ENCODE data around the gene KCNK7.
"Not testable (repeated sequence)": the region's sequence is repeated elsewhere in the genome, so short reads cannot be mapped to it uniquely, and the experiment has no call there.

Gene KCNK7

DNA sequence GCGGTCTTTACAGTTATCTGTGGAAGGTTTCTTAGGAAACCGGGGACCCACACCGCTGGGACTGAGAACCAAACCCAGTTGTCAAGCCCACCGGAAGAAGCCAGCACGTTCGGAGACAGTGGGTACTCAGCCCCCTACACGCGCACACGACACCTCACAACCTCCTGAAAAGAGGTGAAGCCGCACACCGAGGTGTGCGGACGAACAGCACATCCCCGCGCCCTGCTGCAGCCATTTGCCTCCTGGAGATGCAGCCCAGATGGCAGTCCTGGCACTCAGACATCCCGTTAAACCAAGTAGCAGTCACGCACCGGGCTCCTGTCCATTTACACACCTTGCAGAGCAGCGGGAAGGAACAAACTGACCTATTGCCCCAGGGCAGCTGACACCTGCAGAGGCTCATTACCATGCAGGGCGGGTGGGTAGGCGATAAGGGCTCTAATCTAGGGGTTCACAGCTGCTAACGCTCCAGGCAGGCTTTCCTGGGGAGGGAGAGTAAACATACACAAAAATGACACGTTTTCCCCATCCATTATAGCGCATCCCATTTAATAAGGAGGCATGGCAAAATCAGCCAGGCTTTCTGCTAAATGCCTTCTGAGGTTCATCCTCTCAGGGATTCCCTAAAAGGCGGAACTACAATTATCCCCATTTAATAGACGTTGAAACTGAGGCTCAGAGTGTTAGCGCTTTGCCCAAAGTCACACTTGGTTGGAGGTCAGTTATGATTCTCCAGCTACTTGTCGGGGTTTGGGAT lies 20.6 kb downstream of the KCNK7 start:
- in situ Hi-C loops (cut with MboI; ENCODE audit: low sequenced_read_pairs) = no loop called here

DNA sequence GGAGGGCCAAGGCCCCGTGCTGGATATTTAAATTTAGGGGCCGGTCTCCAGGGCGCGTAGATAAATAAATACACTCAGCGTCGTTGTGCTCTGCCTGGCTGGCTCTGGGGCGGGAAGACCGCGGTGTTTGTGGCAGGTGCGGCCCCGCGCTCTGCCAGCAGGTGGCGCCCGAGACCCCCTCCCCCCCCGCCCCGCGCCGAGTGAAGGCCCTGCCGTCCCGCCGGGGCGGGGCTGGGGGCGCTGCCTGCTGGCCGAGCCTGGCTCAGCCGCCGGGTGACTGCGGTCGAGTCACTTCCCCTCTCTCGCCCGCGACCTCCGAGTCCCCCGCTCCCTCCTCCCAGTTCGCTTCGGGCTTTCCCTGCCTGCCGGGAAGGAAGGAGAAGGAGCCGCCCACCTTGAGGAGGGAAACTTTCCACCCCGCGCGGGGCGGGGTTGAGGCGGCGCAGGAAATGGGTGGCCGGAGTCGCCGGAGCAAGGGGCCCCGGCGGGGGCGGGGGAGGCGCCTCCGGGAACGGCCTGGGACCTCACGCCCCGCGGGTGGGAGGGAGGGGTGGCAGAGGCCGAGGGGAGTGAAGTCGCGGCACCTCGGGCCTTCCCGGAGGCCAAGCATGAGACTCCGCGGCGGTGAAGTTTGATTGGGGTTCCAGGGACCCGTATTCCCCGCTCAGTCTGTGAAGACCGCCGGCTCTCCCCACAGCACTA lies 21.3 kb downstream of the KCNK7 start:
- in situ Hi-C loops (cut with MboI; ENCODE audit: low sequenced_read_pairs) = no loop called here

DNA sequence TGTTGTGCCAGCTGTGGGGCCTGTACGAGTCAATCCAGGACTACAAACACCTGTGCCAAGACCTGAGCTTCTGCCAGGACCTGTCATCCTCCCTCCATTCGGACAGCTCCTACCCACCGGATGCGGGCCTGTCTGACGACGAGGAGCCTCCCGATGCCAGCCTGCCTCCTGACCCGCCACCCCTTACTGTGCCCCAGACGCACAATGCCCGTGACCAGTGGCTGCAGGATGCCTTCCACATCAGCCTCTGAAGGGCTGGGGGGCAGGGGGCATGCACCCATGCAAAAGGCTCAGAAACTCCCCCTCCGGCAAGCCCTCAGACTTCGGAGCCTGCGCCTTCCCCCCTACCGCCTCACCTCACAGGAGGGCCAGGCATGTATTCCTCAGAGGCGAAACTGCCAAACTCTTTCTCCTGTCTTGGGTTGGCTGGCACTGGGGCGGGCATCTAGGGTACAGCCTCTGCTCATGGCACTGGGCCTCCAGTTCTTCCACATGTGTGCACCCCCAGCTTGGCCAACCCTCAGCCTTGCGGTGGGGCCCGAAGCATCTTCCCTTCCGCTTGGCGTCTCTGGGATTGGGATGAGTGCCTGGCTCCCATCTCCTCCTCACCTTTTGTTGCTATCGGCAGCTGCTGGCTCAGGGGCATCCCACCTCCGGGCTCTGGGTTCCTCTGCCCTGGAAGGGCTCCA lies 22.1 kb downstream of the KCNK7 start:
- in situ Hi-C loops (cut with MboI; ENCODE audit: low sequenced_read_pairs) = no loop called here

DNA sequence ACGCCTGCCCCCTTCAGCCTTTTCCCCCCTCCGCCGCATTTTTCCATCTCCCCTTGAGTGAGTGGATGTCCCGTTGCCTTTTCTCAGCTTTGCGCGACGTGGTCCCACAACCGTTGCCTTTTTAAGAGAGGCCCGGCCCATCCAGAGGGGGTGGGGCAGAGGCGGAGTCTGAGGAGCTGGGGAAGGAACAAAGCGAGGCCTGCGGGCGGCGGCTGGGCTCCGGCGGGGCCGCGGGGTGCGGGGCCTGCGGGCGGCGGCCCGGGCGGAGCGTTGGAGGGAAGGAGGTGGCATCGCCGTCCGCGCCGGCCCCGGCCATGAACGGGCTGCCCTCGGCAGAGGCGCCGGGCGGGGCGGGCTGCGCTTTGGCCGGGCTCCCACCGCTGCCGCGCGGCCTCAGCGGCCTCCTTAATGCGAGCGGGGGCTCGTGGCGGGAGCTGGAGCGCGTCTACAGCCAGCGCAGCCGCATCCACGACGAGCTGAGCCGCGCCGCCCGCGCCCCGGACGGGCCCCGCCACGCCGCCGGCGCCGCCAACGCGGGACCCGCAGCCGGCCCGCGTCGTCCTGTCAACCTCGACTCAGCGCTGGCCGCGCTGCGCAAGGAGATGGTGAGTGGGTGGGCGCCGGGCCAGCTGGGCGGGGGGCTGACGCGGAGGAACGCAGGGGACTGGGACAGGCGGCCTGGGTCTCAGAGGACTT lies 23.1 kb downstream of the KCNK7 start, which contains the start of gene FAM89B:
TSS of gene FAM89B (plus strand) at position 183 of the 696 bp plus-strand sequence. CDS start at position 315, 132 bp downstream.
- in situ Hi-C loops (cut with MboI; ENCODE audit: low sequenced_read_pairs) = no loop called here

DNA sequence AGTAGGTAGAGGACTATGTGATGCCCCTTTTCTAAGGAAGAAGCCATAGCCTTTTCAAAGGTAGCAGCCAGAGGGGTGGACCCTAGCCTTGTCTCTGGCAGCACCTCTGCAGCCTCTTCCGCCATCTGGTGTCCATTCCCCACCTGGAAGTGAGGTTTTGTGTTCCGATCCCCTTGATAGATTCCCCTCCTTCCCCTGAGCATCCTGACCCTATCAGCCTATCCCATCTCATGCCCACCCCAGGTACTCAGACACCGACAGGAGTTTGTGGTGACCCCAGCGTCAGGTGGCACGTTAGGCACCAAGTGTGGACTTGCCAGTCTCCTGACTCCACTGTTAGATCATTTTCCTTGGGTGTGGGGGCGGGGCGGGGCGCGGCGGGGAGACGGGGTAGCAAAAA lies 23.7 kb downstream of the KCNK7 start:
- in situ Hi-C loops (cut with MboI; ENCODE audit: low sequenced_read_pairs) = no loop called here

DNA sequence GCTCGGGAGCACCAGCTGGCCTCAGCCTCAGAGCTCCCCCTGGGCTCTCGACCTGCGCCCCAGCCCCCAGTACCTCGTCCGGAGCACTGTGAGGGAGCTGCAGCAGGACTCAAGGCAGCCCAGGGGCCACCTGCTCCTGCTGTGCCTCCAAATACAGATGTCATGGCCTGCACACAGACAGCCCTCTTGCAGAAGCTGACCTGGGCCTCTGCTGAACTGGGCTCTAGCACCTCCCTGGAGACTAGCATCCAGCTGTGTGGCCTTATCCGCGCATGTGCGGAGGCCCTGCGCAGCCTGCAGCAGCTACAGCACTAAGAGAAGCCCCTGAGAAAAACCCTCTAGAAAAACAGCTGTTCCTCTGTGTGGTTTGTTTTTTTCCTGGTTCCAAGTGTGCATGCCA lies 24.2 kb downstream of the KCNK7 start:
- in situ Hi-C loops (cut with MboI; ENCODE audit: low sequenced_read_pairs) = no loop called here

DNA sequence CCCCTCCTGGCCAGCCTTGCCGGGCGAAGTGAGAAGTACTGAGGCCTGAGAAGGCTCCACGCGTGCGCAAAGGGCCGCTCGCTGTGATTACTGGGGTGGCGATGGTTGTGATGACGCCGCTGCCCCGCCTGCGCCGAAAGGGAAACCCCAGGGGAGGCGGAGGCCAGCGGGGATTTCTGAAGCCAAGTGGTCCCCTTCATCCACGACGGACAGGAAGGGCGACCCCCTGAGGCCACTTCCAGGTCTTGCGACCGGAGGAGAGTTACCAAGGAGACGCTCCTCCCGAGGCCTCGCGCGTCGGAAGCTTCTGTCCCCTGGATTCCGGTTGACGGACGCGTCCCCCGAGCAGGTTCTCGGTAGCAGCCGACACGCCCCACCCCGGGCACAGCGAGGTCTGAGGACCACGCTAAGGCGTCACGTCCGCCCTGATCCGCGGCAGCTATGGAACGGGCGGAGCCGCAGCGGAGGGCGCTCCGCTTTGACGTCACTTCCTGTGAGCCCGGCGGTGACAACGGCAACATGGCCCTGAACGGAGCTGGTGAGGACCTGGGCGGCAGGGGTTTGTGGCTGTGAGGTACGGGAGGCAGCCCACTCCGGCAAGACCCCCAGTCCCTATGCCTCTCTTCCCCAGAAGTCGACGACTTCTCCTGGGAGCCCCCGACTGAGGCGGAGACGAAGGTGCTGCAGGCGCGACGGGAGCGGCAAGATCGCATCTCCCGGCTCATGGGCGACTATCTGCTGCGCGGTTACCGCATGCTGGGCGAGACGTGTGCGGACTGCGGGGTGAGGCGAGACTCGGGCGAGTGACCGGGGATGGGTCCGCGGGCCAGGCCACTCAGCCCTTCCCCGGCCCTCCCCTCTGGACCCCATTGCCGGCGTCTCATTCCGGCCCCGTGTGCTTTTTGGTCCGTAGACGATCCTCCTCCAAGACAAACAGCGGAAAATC lies 25.4 kb downstream of the KCNK7 start, which contains the start of gene ZNRD2:
TSS of gene ZNRD2 (plus strand) at position 505 of the 946 bp plus-strand sequence. CDS start at position 520, 15 bp downstream.
- in situ Hi-C loops (cut with MboI; ENCODE audit: low sequenced_read_pairs) = no loop called here

DNA sequence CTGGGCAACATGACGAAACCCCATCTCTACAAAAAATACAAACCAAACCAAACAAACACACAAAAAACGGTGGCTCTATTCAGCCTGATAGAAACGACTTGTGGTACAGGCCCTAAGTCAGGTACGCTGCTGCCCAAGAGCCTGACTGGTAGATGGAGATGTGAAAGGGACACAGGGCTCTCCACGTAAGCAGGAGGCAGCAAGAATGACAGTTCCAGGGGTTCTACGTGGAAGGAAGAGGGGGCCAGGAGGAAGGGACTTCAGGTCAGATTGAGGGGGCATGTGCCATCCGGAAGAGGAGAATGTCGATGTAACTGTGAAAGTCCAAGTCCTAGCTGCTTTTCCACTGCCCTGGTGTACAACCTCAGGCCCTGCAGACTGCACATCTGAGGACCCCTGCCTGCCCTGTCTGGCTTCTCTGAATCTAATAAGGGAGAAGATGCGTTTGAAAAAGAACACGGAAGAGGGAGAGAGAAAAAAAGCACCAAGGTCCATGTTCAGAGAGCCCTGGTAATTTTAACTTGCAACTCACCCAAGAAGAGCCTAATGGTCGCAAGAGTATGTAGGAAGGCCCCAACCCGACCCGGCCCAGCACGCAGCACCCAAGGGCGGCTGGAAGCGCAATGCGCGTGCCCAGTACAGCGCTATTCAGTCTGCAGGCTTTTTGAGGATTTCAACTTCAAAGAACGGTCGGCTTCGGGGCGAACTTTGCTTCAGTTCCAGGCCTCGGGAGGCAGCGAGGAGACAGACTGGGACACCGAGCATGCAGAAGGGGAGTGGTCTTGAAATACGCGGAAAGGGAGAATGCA lies 26.2 kb downstream of the KCNK7 start:
- in situ Hi-C loops (cut with MboI; ENCODE audit: low sequenced_read_pairs) = no loop called here

DNA sequence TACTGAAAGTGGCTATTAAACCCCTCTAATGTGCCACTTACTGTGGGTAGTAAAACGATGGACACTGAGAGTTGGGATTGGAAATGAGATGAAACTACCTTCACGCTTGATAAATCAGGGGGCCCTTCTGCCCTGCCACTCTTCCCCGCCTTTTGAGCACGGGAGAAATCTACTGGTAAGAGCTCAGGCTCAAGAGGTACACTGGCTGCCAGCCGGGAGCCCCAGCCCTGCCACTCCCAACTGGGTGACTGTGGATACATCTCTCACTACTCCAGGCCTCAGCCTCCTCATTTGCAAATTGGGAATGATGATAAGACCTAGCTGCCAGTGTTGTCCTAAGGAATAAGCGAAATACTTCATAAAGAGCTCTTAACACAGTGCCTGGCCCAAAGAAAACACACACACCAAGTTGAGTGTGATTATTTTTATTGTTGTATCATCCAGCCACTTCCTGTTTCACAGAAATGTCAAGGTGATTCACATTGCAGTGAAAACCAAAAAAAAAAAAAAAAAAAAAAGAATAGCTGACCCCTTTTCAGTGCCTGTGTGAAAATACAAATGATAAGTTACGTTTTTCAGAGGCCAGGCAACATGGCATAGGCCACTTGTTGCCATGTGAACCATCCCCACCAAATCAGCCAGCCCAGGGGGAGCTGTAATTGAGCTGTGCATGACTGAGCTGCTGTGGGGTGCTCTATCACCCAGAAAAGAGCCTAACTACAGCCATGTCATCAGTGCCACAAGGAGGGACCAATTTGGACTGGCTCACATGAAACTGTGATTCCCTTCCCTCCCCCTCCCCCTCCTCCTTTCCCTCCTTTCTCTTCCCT lies 29.8 kb downstream of the KCNK7 start:
- in situ Hi-C loops (cut with MboI; ENCODE audit: low sequenced_read_pairs) = no loop called here

DNA sequence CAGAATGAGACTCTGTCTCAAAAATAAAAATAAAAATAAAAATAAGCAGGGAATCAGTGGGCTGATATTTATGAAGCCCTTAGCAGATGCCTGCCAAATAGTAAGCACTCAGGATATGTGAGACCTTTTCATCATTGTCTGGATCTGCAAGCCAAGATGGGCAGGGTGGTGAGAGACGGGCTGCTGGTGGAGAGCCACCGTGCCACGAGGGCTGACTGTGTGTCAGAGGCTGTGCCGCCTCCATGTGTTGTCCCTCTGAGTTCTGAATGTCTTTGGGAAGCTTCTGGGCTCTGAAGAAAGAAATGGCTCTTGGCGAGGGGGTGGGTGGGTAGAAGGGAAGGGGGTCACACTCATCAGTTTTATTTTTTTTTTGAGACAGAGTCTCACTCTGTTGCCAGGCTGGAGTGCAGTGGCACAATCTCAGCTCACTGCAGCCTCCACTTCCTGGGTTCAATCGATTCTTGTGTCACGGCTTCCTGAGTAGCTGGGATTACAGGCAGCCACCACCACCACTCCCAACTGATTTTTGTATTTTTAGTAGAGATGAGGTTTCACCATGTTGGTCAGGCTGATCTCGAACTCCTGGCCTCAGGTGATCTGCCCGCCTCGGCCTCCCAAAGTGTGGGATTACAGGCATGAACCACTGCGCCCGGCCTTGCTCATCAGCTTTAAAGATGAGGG lies 30.6 kb downstream of the KCNK7 start:
- in situ Hi-C loops (cut with MboI; ENCODE audit: low sequenced_read_pairs) = not testable (repeated sequence)

DNA sequence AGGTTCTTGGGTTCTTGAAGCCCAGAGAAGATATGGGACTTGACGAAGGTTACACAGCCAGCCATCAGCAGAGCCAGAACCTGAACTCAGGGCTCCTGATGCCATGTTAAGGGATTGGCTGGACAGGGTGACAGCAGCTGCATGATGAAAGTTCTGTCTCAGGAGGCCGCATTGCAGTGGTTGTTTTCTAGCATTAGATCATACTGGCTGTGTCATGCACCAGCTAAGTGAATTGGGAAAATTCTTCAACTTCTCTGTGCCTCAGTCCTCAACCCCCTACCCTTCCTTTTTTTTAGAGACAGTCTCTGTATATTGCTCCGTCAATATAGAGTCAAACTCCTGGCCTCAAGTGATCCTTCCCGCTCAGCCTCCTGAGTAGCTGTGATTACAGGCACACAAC lies 32.0 kb downstream of the KCNK7 start:
- in situ Hi-C loops (cut with MboI; ENCODE audit: low sequenced_read_pairs) = no loop called here

DNA sequence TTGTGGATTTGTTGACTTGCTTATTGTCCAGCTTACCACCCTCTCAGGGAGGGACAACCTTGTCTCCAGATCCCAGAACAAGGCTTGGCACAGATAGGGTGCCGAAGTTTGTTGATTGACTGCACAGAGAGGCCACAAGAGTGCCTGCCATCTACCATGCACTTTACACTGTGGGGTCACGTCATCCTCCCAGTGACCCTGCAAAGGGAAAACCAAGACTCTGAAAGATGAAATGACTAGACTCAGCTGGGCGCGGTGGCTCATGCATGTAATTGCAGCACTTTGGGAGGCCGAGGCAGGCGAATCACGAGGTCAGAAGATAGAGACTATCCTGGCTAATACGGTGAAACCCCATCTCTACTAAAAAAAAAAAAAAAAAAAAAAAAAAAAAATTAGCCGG lies 32.8 kb downstream of the KCNK7 start:
- in situ Hi-C loops (cut with MboI; ENCODE audit: low sequenced_read_pairs) = no loop called here

DNA sequence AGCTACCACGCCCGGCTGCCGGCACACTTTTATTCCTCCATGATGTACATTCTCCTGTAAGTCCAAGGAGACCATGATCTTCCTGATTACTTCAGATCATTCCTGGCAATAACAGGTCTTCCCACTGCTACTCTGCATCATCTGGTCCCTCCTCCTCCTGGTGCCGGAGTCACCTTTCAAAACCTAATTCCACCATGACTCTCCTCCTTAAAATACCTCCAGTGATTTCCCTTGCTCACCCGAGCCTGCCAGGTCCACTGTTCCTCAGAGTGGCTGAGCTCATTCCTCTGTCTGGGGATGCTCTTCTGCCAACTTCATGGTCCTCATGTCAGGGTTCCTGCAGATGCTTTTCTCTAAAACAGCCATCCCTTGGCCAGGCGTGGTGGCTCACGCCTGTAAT lies 33.6 kb downstream of the KCNK7 start:
- in situ Hi-C loops (cut with MboI; ENCODE audit: low sequenced_read_pairs) = no loop called here

DNA sequence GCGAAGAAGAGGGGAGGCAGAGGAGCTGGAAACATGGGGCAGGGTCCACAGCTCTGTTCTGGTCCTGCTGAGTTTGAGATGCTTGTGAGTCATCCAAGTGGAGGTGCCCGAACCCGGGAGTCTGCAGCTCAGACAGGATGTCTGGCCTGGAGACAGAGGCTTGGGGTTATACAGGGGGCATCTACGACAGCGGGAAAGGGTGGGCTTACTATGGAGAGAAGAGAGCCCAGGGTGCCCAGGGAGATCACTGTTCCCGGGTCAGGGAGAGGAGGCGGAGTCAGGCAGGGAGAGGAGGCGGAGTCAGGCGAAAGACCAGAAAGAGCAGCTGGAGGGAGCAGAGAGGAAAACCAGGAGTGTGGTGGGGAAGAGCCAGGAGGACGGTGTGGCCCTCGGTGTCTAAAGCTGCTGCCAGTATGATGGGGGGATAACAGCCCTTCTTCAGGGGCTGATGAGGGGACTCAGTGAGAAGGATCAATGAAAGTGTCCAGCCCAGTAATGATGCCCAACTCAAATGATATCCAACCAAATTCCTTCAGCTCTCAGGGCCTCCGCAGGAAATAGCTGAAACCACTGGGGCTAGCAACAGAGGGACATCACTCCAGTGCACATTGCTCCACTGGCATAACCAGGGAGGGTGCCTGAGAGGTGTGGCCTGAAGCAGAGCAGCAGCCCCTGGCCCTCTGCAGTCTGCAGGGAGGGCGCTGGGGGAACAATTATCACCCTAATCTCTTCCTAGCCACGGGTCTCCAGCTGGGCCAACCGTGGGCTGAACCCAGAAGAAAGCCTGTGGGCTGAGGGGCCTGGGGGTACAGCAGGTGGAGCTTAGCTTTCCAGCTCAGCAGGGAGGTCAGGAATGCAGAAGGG lies 34.8 kb downstream of the KCNK7 start:
- in situ Hi-C loops (cut with MboI; ENCODE audit: low sequenced_read_pairs) = no loop called here

DNA sequence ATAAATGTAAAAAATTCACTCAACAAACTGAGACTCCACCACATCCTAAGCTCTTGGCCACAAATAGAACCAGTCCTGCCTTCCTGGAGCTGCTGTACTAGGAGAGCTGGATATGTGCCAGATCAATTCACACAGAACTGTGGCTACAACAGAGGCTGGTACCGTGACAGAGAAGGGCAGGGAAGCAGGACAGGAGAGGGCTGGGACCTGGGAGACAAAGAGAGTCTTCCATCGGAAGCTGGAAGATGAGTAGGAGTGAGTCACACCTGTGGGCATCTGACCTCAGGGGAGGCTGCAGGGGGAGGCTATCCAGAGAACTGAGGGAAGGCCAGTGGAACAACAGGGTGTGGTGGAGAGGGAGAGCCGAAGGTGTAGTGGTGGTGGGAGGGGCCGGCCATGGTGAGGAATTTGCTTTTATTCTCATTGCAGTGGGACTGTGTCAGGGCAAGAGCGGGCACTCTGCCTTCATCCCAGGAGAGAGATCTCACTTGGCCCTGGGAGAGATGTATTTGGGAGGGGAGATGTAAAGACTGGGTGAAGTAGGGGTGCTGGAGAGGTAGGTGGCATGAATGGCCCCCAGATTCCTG lies 35.6 kb downstream of the KCNK7 start:
- in situ Hi-C loops (cut with MboI; ENCODE audit: low sequenced_read_pairs) = no loop called here

DNA sequence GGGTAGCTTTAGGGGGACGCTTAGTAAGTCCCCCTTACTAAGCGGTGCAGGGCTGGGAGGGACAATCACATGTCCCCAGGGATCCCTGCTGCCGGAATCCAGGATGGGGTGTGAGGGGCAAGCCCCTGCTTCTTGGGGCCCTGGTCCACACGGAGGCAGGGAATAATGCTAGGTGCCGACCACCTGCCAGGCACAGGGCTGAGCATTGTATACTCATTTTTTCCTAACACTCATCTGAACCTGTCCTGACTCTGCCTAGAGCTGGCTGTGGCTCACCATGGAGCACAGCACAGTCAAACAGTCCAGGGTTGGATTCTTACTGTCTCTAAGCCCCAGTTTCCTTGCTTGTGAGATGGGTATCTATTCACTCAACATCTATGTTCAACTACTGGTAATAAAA lies 36.1 kb downstream of the KCNK7 start:
- in situ Hi-C loops (cut with MboI; ENCODE audit: low sequenced_read_pairs) = no loop called here

Data from HL-60/S4 (cell line).